Measurements from ENCODE around the gene ELP5.

Gene ELP5

GRCh38 chr17:7290685-7291084 is 38.7 kb downstream of the ELP5 start:
- no peaks in the 10 kb centered on the region for H3K36me3 ChIP-seq
- H3K27ac ChIP-seq: no peak overlapping the region
- H3K27me3 ChIP-seq: peaks cover 100% of the 10 kb centered on the region
- peaks cover 8 to 16% of the 10 kb centered on the region in 2 experiments for H3K4me1 ChIP-seq (ENCODE audit: control insufficient read depth in 1 of 2, insufficient read depth in 1 of 2, low read depth in 1 of 2, low read length in 1 of 2)
- TF ChIP-seq, protein P1, sequence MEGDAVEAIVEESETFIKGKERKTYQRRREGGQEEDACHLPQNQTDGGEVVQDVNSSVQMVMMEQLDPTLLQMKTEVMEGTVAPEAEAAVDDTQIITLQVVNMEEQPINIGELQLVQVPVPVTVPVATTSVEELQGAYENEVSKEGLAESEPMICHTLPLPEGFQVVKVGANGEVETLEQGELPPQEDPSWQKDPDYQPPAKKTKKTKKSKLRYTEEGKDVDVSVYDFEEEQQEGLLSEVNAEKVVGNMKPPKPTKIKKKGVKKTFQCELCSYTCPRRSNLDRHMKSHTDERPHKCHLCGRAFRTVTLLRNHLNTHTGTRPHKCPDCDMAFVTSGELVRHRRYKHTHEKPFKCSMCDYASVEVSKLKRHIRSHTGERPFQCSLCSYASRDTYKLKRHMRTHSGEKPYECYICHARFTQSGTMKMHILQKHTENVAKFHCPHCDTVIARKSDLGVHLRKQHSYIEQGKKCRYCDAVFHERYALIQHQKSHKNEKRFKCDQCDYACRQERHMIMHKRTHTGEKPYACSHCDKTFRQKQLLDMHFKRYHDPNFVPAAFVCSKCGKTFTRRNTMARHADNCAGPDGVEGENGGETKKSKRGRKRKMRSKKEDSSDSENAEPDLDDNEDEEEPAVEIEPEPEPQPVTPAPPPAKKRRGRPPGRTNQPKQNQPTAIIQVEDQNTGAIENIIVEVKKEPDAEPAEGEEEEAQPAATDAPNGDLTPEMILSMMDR (IDR thresholded peaks at IDR 0.05): no peak
- H3K9me3 ChIP-seq: no peaks in the 10 kb centered on the region
- no peak overlapping the region for H3K4me3 ChIP-seq (ENCODE audit: low read depth in 1 of 2, low read length in 1 of 2)

DNA sequence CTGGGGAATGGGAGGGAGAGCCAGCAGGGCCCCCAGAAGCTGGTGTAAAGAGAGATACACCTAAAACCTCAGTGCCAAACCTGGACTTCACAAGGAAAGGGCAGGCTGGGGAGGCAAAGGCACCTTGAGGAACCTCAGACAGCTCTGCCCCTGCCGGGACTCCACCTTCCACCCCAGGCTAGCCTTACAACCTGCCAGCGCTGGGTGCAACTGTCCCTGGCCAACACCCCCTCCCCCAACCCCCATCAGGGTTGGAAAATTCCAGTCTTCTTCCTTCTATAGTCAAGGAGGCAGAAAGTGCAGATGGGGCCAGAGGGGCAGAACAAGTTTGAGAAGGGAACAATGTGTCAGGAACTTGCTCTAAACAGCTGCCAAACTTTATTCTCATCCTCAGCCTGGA is 40.2 kb downstream of the ELP5 start:
- TF ChIP-seq, protein P1 (IDR thresholded peaks at IDR 0.05): no peak
- no peaks in the 10 kb centered on the region for H3K9me3 ChIP-seq
- no peaks in the 10 kb centered on the region for H3K36me3 ChIP-seq
- H3K4me1 ChIP-seq (ENCODE audit: control insufficient read depth in 1 of 2, insufficient read depth in 1 of 2, low read depth in 1 of 2, low read length in 1 of 2): peaks cover 18 to 26% of the 10 kb centered on the region in 2 experiments
- H3K27me3 ChIP-seq: peaks cover 100% of the 10 kb centered on the region
- no peak overlapping the region for H3K27ac ChIP-seq
- H3K4me3 ChIP-seq (ENCODE audit: low read depth in 1 of 2, low read length in 1 of 2): no peak overlapping the region

DNA sequence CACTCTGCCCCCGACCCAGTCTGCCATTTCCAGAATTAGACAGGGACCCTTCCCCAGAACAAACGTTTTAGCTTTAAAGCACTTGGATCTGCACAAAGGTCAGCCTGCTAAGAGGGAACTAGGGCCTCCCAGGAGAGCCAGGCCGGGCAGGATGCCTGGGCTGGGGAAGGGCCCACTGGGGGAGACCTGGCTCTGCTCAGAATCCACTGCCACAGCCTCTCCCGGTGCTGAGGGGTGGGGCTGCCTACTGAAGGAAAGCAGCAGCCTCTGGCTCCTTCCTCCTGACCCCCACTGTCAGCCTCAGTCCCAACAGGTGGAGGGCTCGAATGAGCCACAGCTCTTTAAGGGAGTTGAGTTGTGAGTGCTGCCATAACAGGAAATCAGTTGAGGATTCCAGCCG is 40.7 kb downstream of the ELP5 start:
- Histone ChIP-seq H3K27ac (no peak overlapping the region), H3K36me3 (no peaks in the 10 kb centered on the region), H3K4me1 (ENCODE audit: control insufficient read depth in 1 of 2, insufficient read depth in 1 of 2, low read depth in 1 of 2, low read length in 1 of 2) (peaks cover 18 to 26% of the 10 kb centered on the region in 2 experiments), H3K9me3 (no peaks in the 10 kb centered on the region), H3K27me3 (peaks cover 97% of the 10 kb centered on the region), H3K4me3 (ENCODE audit: low read depth in 1 of 2, low read length in 1 of 2) (no peak overlapping the region)
- TF ChIP-seq, protein P1 (IDR thresholded peaks at IDR 0.05): no peak

DNA sequence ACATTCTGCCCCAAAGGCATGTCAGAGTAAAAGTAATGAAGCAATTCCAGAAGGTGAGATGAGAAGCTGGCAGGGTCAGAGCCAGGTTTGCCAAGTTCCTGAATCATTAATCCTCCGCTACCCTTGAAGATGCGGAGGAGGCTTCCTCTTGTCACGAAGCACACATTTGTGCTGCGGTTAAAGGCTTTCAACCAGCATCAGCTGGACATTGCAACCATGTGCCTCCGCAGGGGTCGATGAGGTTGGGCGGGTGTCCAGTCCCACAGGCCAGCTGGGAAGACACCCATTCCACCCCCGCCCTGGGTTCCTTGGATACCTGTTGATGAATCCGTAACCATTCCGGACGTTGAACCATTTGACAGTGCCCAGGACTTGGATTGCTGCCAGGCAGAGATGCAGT is 41.1 kb downstream of the ELP5 start:
- Histone ChIP-seq H3K4me1 (ENCODE audit: control insufficient read depth in 1 of 2, insufficient read depth in 1 of 2, low read depth in 1 of 2, low read length in 1 of 2) (peaks cover 18 to 26% of the 10 kb centered on the region in 2 experiments), H3K9me3 (no peaks in the 10 kb centered on the region), H3K27ac (no peak overlapping the region), H3K27me3 (peaks cover 97% of the 10 kb centered on the region), H3K36me3 (no peaks in the 10 kb centered on the region), H3K4me3 (ENCODE audit: low read depth in 1 of 2, low read length in 1 of 2) (no peak overlapping the region)
- TF ChIP-seq, protein P1 (IDR thresholded peaks at IDR 0.05): no peak

DNA sequence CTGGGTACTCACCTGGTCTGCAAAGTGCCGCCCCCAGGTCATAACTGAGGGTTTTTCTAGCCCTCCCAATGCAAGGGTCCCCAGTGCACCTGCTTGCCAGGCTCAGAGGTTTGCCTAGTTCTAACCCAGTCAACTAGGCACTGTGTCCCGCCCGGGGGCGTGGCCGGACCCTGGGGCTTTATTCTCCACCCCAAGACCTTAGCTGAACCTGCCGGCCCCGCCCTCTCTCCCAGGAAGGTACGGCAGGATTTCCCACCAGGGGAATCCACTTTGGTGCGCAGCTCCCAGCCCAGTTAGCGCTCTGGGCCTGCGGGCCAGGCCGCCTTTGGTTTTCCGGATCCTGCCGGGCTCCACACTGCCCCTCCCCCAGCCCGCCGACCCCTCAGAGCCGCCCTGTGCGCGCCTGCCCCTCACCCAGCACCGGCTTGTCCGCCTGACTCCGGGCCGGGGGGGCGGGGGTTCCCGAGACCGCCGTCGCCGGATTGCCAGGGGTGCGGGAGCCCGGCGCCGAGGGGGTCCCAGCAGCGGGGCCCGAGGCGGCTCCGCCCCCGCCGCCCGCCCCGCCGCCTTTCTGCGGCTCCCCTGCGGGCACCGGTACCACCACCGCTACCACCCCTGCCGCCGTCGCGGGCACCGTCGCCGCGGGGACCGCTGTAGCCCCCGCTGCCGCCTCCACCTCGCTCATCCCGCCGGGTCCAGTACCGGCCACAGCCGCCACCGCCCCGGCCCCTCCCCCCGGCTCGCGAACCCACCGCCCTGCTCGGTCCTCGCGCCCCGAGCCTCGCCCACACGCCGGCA is 42.0 kb downstream of the ELP5 start:
- H3K27ac ChIP-seq: no peak overlapping the region
- TF ChIP-seq, protein P1 (IDR thresholded peaks at IDR 0.05): no peak
- H3K9me3 ChIP-seq: no peaks in the 10 kb centered on the region
- no peaks in the 10 kb centered on the region for H3K36me3 ChIP-seq
- H3K4me1 ChIP-seq (ENCODE audit: control insufficient read depth in 1 of 2, insufficient read depth in 1 of 2, low read depth in 1 of 2, low read length in 1 of 2): peaks cover 18 to 26% of the 10 kb centered on the region in 2 experiments
- peak overlapping the region; percentile 40 to 64 for H3K4me3 ChIP-seq (ENCODE audit: low read depth in 1 of 2, low read length in 1 of 2)
- H3K27me3 ChIP-seq: peaks cover 97% of the 10 kb centered on the region

All from neutrophil (primary cell).